A673 (cell line): ENCODE results near the gene ZMYND8. TPM values are rescaled to one million over a fixed set of nuclear protein-coding genes. Genes with fewer than 3 reads are reported as not detected.

Source experiments
- BruUV-seq: library from RNA; stranded (reverse); fragments of 400-500 nt; replicated peaks from 2 replicates; lab custom pipeline; 2021; lab: Mats Ljungman, UMichigan
- CTCF ChIA-PET: fragments of 300-600 bp; sonication (Branson Sonifier 250); formaldehyde crosslinking; loops from one replicate; lab custom pipeline; 2022; ENCODE audit warnings: antibody characterized with exemption; lab: Charles Lee
- POLR2A ChIA-PET: fragments of 300-600 bp; sonication (Branson Sonifier 250); formaldehyde crosslinking; loops from one replicate; lab custom pipeline; 2022; ENCODE audit warnings: antibody characterized with exemption; ENCODE audit not compliant: low non-redundant PET; lab: Charles Lee
- DNase-seq: peaks from one replicate; pipeline ENCODE4 v3.0.0-alpha.2; 2015; ENCODE audit warnings: low spot score
- H3K27ac ChIP-seq: fragments of 200-600 bp; sonication (generic); 2 replicates; pipeline ENCODE4 v1.5.1; 2016; ENCODE audit warnings: mixed run types, low read depth, mild to moderate bottlenecking, mixed read lengths, antibody characterized with exemption, low read length; ENCODE audit not compliant: poor library complexity, severe bottlenecking
- H3K27me3 ChIP-seq: fragments of 200-600 bp; sonication (generic); replicated peaks from 2 replicates; pipeline ENCODE4 v1.6.1; 2017; ENCODE audit warnings: mixed run types, low read depth, mild to moderate bottlenecking, mixed read lengths, antibody characterized with exemption, low read length; ENCODE audit not compliant: insufficient read depth, poor library complexity
- H3K36me3 ChIP-seq: fragments of 200-600 bp; sonication (generic); 2 replicates; pipeline ENCODE4 v1.6.1; 2016; ENCODE audit warnings: mixed run types, mild to moderate bottlenecking, mixed read lengths, antibody characterized with exemption, low read length; ENCODE audit not compliant: insufficient read depth, poor library complexity, severe bottlenecking
- H3K4me1 ChIP-seq: fragments of 200-600 bp; sonication (generic); 2 replicates; pipeline ENCODE4 v1.6.1; 2017; ENCODE audit warnings: mixed run types, mild to moderate bottlenecking, mixed read lengths, antibody characterized with exemption, low read length; ENCODE audit not compliant: insufficient read depth, poor library complexity, severe bottlenecking
- H3K4me3 ChIP-seq: fragments of 200-600 bp; sonication (generic); 2 replicates; pipeline ENCODE4 v1.5.1; 2016; ENCODE audit warnings: low read depth, mixed run types, mild to moderate bottlenecking, mixed read lengths, low read length; ENCODE audit not compliant: poor library complexity, severe bottlenecking
- H3K9me3 ChIP-seq: fragments of 200-600 bp; sonication (generic); 2 replicates; pipeline ENCODE4 v1.6.1; 2016; ENCODE audit warnings: mixed run types, low read depth, mild to moderate bottlenecking, mixed read lengths, antibody characterized with exemption, low read length; ENCODE audit not compliant: poor library complexity, severe bottlenecking
- CTCF ChIP-seq: fragments of 300-800, 200-600 bp; sonication (generic); conservative IDR thresholded peaks from 2 replicates; pipeline ENCODE4 v1.5.1; 2017; ENCODE audit warnings: low read depth, mild to moderate bottlenecking, antibody characterized with exemption, low read length, moderate library complexity, mixed read lengths
- EZH2 ChIP-seq: fragments of 200-600 bp; sonication (generic); IDR thresholded peaks from 2 replicates; pipeline ENCODE4 v1.6.1; 2017; ENCODE audit warnings: borderline replicate concordance, low read depth, mild to moderate bottlenecking, mixed read lengths, antibody characterized with exemption, low read length; ENCODE audit not compliant: poor library complexity, severe bottlenecking
- intact Hi-C: fragments of 100-400 bp; cut with micrococcal nuclease; formaldehyde crosslinking; loops from one replicate; pipeline ENCODE4 v1.10.0; 2022; ENCODE audit not compliant: unreplicated experiment
- total RNA-seq: library from RNA; stranded (reverse); gene quantifications from 2 replicates; pipeline ENCODE4 v1.2.3, GENCODE V29; 2021

ZMYND8 gene
- total RNA-seq, 1 experiment from 2014 or later, result 31.3 TPM

- ChIA-PET POLR2A (no interaction called here), CTCF (no interaction called here)
- no peak for DNase-seq
- TF ChIP-seq CTCF (no peak), EZH2 (no peak)
- H3K4me3 ChIP-seq, result no peak overlapping the region
- H3K9me3 ChIP-seq, result no peaks in the 10 kb centered on the region
- peaks cover 46% of the 10 kb centered on the region for H3K36me3 ChIP-seq
- no peak overlapping the region for H3K27ac ChIP-seq
- H3K27me3 ChIP-seq, result no peaks in the 10 kb centered on the region
- intact Hi-C loops, result loop anchor here (5.0 kb wide), 1 partner anchor 403 kb away; no protein-coding TSS in a partner anchor
- no TSS peak for BruUV-seq
- no peaks in the 10 kb centered on the region for H3K4me1 ChIP-seq
These were observed 132.2 kb downstream of the ZMYND8 start for GRCh38 chr20:47224300-47224791.

- no peak for DNase-seq
- Histone ChIP-seq H3K27ac (no peak overlapping the region), H3K4me1 (no peaks in the 10 kb centered on the region), H3K27me3 (no peaks in the 10 kb centered on the region), H3K36me3 (peaks cover 42% of the 10 kb centered on the region), H3K9me3 (no peaks in the 10 kb centered on the region), H3K4me3 (no peak overlapping the region)
- CTCF ChIA-PET, result no interaction called here
- POLR2A ChIA-PET, result no interaction called here
- no TSS peak for BruUV-seq
- TF ChIP-seq EZH2, result no peak
- no peak for TF ChIP-seq CTCF
- intact Hi-C loops, result loop anchor here (5.0 kb wide), 1 partner anchor 403 kb away; no protein-coding TSS in a partner anchor
These were observed 132.6 kb downstream of the ZMYND8 start for GRCh38 chr20:47223896-47224295.

- ChIA-PET POLR2A (no interaction called here), CTCF (no interaction called here)
- DNase-seq, result no peak
- TF ChIP-seq EZH2 (no peak), CTCF (no peak)
- intact Hi-C loops, result loop anchor here (5.0 kb wide), 1 partner anchor 405 kb away; no protein-coding TSS in a partner anchor
- Histone ChIP-seq H3K9me3 (no peaks in the 10 kb centered on the region), H3K4me3 (no peak overlapping the region), H3K27me3 (no peaks in the 10 kb centered on the region), H3K4me1 (no peaks in the 10 kb centered on the region), H3K36me3 (peaks cover 39% of the 10 kb centered on the region), H3K27ac (no peak overlapping the region)
- no TSS peak for BruUV-seq
These were observed 133.9 kb downstream of the ZMYND8 start for GRCh38 chr20:47222468-47223119.
